ENCODE data around the gene SFT2D3.

SFT2D3 gene, protein sequence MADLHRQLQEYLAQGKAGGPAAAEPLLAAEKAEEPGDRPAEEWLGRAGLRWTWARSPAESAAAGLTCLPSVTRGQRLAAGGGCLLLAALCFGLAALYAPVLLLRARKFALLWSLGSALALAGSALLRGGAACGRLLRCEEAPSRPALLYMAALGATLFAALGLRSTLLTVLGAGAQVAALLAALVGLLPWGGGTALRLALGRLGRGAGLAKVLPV

DNA sequence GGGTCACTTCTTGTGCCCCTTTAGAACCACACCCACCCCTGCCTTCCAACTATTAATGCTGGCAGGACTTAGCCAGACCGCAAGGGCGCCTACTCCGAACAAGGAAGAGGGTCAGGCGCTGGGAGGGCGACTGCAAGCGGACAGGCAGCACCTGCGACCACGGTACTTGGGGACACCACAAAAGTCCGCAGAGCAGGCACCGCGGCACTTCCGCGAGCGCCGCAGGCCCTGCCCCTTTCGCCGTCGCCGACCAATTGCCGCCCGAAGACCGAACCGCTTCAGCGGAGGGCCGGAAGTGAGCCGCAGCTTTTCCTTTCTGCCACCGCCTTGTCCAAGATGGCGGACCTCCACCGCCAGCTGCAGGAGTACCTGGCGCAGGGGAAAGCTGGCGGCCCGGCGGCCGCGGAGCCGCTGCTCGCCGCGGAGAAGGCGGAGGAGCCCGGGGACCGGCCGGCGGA, at the start of gene SFT2D3:
SFT2D3 (plus strand) TSS at position 305 of the 458 bp plus-strand sequence; CDS start at position 337, 32 bp downstream.
- DNase-seq (ENCODE audit: low read depth in 1 of 2, low spot score in 1 of 2): peak; percentile 77 to 89

DNA sequence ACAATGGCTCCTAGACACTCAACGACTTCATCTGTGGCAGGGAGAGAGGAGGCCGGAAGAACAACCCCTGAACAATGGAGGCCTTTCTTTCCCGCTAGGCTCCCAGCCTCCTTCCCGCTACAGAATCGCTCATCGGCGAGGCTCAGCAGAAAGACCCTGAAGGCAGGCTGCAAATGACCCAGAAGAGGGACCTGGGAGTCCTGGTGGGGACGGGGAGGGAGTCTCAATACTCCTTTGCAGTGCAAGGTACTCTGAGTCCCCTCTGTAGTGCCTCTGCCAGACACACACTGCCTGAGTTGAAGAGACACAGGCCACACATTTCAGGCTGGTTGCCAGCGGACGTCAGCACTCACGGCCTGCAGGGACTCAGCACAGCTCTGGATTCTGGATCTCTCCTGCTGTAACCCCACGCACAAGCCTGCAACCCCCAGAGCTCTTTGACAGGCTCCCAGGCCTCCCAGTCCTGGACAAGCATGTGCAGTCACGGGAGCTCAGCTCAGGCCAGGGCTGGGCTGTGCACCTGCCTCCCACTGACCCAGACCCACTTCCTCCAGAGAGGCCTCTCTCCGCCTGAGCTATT, 49.2 kb upstream of the SFT2D3 start:
- no peak for DNase-seq (ENCODE audit: low read depth in 1 of 2, low spot score in 1 of 2)

DNA sequence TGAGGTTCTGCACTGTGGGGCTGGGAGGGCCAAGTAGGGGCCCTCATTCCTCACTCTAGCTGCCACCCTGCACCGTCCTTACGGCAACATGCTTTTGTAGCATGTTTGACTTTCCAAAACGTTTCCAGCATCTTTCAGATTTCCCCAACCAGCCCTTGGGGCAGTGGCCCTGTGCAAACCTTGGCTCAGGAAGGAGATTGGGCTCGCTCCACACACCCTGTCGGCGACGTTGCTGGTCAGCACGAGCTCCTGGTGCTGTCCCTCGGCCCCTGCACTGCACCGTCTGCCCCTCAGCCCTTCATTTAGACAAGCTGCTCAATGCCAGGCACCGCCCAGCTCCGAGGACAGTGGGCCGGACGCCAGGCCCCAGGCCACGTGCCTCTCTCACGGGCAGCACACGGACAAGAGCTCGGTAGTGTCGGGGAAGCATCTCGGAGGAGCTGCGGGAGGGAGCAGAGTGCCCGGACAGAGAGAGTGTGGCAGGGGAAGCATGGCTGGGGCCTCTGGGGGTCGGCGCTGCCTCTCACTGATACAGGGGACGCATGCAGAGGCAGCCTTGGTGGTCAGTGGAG, 48.4 kb upstream of the SFT2D3 start:
- no peak for DNase-seq (ENCODE audit: low read depth in 1 of 2, low spot score in 1 of 2)

DNA sequence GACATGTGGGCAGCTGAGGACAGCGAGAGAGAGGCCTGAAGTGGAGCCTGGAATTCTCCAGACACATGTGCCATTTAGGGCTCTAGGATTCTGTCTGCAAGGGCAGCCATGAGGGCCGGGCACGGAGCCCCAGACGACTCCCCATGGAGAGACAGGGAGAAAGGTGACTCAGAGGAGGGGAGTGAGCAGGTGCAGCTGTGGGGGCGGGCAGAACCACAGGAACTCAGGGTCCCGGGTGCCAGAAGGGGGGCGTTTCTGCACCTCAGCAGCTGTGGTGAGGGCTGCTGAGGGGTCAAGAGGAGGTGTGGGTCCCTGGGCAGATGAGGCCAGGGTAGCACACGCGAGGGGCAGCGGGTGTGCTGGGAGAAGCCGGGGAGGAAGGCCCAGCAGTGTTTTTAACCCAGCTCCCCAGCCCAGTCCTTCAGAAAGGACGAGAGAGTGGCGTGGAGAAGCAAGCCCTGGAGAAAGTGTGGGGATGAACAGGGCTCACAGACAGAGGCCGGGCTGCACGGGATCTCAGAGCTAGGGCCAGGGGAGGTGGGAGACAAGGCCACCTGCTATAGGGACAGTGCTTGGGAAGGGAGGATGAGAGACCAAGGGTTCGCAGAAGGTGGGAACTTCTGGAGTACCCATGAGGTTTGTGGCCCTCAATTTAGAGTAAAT, 47.7 kb upstream of the SFT2D3 start:
- DNase-seq (ENCODE audit: low read depth in 1 of 2, low spot score in 1 of 2): no peak

DNA sequence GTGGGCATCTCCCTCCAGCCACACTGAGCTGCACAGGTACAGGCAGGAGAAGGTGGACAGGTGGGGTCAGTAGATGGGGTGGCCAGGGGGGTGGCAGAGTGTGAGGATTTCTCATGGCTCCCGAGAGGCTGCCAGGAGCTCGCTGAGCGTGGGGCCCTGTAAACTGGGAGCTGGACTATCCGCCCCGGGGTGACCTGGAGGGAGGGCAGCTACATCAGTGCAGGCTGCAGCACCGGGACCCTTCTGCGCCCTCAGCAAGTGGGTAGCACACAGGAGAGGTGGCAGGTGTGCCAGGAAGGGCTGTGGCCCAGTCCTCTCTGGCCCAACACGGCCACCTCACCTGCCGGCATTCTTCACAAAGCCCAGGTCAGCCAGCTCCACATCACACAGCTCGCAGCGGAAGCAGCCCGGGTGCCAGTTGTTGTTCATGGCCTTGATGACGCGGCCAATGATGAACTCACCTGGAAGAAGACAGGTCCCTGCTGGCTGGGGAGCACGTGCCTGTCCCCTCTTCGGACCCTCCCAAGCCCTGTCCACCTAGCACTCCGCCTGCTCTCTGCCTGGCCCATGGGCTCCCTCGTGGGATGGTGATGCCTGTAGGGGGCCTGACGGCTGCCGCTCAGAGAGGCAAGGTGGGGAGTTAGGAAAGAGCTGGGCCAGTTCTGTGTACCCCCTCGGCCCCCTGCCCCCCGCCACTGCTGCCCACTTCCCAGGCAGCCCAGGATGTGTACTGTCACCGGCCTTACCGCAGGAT, 47.0 kb upstream of the SFT2D3 start:
- DNase-seq (ENCODE audit: low read depth in 1 of 2, low spot score in 1 of 2): no peak

DNA sequence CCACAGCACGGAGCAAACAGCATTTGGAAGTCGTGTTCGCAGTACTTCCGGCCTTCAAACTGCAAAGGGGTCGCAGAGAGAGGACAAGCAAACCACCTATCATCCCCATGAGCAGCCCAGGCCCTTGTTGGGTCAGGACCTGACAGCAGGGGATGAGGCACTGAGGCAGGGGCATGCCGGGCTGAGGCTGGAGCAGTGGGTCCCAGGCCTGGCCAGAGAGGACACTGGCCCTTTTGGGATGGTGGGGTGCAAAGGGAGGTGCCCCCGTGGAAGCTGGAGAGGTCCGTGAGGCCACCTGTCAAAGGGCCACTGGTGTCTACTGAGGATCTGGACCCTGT, 46.5 kb upstream of the SFT2D3 start:
- no peak for DNase-seq (ENCODE audit: low read depth in 1 of 2, low spot score in 1 of 2)

DNA sequence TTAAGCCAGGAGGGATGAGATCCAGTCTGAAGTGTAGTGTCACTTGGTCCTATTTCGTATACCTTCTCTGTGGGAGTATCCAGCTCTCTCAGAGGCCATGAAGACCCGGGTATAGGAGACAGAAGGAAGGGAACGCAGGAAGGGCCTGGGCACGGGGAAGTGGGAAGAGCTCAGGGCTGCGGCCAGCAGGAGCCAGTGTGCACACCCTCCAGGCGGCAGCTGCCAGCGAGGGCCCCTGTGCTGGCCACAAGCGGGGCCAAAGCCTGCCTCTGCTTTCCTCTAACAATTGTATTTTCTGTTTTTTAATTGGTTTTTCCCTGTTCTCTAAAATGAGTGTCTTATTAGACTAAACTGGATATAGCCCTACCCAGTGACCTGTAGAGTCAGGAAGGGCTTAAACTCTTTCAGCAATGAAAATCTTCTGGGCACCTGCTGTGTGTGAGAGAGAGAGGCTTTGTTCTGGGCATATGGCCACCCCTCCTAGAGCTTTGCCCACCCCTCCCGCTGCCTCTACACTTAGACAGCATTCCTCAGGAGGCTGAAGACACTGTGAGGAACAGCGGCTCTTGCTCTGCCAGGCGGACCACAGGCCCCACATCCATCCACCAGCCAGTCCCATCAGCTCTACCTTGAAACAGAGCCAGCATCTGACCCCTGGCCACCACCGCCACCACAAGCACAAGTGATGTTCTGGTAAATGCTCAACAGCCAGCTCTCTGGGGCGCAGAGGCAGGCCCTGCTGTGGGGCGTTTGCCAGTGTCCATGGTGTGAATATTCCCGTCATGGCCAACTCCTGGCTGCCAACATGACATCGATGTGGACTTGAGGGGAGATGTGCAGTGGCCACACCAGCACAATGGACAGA, 45.9 kb upstream of the SFT2D3 start:
- no peak for DNase-seq (ENCODE audit: low read depth in 1 of 2, low spot score in 1 of 2)

DNA sequence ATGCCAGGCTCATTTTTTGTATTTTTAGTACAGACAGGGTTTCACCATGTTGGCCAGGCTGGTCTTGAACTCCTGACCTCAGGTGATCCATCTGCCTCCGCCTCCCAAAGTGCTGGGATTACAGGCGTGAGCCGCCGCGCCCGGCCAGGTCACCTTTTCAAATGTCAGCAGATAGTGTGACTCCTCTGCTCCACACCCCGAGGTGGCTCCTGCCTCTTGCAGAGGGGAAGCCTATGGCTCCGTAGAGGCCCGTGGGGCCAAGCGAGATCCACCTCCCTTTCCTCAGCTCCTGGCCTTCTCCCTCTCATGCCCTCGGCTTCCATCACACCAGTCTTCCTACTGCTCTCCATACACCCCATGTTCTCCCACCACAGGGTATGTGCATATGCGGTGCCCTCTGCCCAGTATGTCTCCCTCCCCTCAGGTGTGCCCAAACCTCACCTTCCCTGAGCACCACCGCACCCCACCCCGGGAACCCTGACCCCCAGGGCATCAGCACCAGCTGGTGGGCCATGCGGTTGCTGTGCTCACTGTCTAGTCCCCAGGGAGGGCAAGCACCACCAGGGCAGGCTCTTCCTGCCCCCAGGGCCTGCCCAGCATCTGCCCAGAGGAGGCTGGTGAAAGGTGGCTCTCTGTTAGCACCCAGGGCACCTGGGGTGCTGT, 44.6 kb upstream of the SFT2D3 start:
- no peak for DNase-seq (ENCODE audit: low read depth in 1 of 2, low spot score in 1 of 2)

DNA sequence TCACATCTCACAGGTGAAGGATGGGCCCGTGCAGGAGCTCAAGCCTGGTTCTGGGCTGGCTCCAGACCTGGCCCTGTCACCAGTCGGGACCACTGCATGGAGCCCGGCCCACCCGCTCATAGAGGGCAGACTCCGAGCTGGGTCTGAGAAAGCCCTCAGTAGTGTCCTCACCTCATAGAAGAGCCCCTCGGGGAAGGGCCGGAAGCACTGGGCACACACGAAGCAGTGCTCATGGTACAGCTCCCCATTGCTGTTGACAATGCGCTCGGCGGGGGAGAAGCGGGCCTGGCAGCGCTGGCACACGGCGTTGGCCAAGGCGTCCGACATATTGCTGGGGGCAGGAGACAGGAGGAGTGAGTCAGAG, 44.1 kb upstream of the SFT2D3 start:
- DNase-seq (ENCODE audit: low read depth in 1 of 2, low spot score in 1 of 2): no peak

DNA sequence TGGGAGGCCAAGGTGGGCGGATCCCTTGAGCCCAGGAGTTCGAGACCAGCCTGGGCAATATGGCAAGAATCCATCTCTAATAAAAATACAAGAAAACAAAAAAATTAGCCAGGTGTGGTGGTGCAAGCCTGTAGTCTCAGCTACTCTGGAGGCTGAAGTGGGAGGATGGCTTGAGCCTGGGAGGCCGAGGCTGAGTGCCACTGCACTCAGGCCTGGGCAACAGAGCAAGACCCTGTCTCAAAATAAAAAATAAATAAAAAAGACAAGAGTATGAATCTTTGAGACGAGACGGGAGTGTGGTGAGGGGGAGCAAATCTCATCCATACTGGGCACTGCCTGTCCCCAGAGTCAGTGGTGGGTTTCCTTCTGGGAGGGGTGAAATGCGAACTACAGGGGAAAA, 43.2 kb upstream of the SFT2D3 start:
- DNase-seq (ENCODE audit: low read depth in 1 of 2, low spot score in 1 of 2): no peak

DNA sequence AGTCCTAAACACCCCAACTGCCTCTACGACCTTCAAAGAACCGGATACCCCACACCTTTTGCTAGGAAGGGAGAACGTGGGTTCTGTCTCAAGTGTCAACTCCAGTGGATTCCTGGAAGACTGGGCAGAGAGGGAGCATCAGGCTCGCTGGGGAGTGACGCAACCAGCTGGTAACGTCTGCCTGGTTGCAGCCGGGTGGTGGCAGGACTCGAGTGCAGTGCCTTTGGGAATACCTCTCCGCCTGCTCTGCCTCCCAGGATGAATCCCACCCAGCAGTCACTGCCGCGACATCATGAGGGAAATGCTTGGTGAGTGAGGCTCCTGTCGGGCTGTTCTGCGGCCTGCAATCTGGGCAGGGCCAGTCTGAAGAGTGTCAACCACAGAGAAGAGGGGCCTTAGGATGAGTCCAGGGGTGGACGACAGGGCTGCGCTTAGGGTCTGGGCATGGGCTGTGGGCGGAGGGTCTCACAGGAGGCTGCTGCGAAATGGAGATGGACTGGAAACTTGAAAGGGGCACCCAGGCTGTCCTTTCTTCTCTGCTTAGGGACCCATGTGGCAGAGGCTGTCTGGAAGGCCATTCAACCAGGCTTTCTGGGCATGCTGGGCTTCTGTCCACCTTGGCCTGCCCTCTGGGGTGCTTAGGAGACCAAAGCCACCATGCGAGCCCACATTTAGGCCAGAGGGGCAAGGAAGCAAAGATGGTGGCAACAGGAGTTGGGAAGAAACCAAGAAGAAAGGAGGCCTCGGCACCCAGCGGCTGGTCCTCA, 42.5 kb upstream of the SFT2D3 start:
- DNase-seq (ENCODE audit: low read depth in 1 of 2, low spot score in 1 of 2): no peak

DNA sequence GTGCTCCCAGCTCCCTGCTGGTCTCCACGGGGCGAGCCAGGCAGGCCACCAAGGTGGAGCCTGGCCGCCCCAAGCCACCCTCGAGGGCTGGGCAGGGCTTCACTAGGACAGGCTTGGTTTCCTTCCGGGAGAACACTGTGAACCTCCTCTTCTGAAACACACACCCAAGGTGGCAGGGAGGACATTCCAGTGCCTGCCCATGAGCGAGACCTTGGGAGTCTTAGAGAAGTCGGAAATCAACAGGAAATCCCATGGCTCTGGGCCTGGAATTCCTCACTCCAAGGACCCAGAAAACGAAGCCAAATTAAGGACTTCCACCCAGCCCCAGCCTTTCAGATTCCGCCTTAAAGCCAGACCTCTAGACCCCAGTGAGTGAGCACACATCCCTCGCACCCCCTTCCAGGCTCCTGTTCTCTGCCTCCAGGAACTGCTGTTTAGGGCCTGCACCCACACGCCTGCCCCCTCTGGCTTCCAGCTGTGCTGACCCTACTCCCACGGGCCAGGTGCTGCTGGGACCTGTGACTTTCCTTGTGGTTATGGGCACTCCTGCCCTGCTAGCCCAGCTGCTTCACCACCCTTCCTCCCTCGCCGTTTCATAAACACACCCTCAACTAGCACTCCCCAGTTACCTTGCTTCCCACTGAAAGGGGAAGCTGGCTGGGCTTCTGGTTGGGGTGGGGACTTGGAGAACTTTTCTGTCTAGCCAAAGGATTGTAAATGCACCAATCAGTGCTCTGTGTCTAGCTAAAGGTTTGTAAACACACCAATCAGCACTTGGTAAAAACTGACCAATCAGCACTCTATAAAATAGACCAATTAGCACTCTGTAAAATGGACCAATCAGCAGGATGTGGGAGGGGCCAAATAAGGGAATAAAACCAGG, 41.6 kb upstream of the SFT2D3 start:
- no peak for DNase-seq (ENCODE audit: low read depth in 1 of 2, low spot score in 1 of 2)

DNA sequence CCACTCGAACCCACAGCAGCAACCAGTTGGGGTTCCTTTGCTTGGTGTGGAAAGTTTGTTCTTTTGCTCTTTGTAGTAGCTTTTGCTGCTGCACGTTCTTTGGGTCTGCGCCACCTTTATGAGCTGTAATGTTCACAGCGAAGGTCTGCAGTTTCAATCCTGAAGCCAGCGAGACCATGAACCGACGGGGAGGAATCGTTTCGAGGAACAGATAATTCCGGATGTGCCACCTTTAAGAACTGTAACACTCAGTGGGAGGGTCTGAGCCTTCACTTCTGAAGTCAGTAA, 41.1 kb upstream of the SFT2D3 start:
- no peak for DNase-seq (ENCODE audit: low read depth in 1 of 2, low spot score in 1 of 2)

DNA sequence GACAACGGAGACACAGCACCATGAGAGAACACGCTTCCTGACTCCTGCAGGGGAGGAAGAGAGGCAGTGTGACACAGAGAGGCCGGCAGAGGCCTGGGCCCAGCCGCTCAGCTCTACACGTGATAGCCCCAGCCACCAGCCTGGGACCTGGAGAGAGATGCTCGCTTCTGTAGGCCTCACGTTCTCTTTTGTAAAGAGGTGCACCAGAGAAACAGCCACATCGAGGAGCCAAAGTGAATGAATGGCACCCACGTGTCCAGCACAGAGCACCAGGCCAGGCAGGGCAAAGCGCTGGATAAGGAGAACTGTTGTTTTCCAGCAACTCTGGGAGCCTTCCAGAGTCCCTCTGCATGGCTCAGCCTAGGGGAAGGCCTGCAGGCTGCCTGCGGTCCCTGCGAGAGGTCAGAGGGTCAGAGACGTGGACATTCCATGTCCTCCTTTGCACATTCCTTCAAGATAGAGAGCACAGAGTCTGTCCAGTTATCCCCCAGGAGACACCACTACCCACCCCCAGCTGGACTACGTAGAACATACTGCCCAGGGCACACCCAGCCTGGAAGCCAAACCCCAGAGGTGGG, 40.1 kb upstream of the SFT2D3 start:
- DNase-seq (ENCODE audit: low read depth in 1 of 2, low spot score in 1 of 2): no peak

DNA sequence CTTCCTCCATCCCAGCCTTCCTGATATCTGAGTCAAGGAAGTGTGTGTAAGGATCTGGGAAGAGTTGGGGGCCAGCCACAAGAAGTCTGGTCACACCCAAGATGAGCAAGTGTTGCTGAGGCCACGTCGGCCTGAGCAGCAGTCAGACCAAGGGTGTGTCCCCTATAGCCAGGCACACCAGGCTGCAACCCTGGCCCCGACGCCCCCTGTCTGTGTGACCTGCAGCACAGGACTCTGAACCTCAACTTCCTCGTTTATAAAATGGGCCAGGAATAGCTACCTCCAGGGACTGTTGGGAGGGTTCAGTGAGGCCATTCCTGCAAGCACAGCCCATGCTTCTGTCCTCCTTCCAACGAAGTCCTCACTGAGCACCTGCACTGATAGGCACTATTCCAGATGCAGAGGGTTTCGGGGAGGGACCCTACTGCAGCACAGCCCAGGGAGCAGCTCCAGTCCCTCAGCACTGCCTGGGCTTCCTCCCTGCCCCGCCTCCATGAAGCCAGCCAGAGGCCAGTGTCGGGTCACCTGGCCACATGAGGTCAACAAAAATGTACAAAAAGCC, 39.3 kb upstream of the SFT2D3 start:
- DNase-seq (ENCODE audit: low read depth in 1 of 2, low spot score in 1 of 2): no peak

DNA sequence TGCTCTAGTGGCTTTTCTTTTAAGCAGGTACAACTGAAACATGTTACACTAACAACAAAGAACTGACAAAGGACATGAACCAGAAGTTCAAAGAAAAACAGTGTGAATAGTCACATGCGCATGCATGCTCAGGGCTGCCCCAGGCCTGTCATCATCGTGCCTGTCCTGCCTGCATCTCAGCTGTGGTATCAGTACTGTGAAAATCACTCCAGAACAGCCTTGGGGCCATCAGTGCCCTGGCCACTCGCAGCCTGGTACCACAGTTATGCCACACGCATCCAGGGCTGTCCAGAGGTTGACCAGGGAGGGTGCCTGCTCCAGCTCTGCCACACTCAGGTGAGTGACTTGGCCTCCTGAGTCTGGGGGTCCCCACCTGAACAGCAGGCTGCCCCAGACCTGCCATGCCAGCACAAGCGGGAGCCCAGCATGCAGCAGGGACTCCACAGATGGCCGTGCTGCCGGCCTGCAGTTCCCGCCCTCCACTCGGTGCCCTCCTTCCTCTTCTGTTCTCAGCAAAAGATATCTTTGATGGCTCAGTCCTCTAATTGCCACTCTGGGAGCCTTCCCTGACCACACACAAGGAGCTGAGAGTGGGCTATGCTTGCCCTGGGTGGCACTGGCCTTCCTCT, 38.2 kb upstream of the SFT2D3 start:
- no peak for DNase-seq (ENCODE audit: low read depth in 1 of 2, low spot score in 1 of 2)

DNA sequence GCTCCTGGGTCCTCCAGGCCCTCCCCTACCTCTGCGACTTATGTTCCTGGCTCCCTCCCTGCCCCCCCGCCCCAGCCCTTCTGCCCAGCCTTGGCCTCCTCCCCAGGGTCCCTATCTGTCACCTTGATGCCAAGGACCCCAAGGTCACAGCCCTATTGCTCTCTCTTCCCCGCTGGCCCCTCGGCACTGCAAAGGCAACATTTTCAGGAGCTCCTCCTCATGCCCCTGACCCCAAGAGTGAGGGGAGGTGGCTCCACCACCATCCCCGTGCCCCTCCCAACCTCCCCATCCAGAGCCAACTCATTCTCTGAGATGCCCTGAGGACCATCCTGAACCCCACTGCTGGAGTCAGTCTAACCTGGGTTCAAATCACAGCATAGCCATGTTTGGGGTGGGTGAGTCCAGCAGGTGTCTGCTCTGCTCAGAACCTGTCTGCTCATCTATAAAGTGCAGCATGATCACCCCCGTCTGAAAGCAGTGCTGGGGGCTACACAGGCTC, 37.7 kb upstream of the SFT2D3 start:
- no peak for DNase-seq (ENCODE audit: low read depth in 1 of 2, low spot score in 1 of 2)

Data from activated CD4-positive, alpha-beta T cell treated with anti-CD3 and anti-CD28 coated beads, Interleukin-2, amount 50 U/mL, for 24 hours (primary cell).